GM12872 (cell line): ENCODE results near the gene TMCO4.

Experiments used
- TF ChIP-seq, protein P1 (sequence below): IDR thresholded peaks from 3 replicates; pipeline ENCODE4 v1.5.1; 2011; ENCODE audit warnings: low read depth, mild to moderate bottlenecking, low read length, moderate library complexity; ENCODE audit not compliant: insufficient read depth

Gene TMCO4

DNA sequence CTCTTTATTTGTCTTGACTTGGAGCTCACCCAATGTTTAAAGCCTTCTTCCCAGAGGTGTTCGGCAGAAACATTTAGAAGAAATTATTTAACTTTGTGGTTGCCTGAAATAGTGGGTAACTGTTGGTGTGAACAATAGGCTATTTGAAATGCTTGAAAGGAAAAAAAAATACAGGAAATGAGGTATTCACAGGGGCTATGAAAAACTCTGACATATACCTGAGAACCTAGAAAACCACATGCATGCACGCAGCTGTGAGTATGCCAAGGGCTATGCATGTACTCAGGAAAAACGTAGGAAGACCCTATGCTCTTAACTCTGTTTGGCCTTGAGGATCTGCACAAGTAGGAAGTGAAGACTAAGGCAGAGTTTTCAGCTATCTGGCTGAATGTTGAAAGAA, 31.7 kb upstream of the TMCO4 start:
- TF ChIP-seq, protein P1, sequence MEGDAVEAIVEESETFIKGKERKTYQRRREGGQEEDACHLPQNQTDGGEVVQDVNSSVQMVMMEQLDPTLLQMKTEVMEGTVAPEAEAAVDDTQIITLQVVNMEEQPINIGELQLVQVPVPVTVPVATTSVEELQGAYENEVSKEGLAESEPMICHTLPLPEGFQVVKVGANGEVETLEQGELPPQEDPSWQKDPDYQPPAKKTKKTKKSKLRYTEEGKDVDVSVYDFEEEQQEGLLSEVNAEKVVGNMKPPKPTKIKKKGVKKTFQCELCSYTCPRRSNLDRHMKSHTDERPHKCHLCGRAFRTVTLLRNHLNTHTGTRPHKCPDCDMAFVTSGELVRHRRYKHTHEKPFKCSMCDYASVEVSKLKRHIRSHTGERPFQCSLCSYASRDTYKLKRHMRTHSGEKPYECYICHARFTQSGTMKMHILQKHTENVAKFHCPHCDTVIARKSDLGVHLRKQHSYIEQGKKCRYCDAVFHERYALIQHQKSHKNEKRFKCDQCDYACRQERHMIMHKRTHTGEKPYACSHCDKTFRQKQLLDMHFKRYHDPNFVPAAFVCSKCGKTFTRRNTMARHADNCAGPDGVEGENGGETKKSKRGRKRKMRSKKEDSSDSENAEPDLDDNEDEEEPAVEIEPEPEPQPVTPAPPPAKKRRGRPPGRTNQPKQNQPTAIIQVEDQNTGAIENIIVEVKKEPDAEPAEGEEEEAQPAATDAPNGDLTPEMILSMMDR: no peak

DNA sequence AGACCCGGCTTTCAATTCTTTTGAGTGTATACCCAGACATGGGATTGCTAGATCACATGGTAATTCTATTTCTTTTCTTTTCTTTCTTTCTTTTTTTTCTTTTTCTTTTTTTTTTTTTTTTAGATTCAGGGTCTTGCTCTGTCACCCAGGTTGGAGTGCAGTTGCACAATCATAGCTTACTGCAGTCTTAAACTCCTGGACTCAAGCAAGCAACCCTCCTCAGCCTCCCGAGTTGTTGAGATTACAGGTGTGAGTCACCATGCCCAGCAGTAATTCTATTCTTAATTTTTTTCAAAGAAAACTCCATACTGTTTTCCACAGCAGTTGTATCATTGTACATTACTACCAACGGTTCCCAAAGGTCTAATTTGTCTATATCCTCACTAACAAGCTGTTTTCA, 28.8 kb upstream of the TMCO4 start:
- TF ChIP-seq, protein P1: no peak

DNA sequence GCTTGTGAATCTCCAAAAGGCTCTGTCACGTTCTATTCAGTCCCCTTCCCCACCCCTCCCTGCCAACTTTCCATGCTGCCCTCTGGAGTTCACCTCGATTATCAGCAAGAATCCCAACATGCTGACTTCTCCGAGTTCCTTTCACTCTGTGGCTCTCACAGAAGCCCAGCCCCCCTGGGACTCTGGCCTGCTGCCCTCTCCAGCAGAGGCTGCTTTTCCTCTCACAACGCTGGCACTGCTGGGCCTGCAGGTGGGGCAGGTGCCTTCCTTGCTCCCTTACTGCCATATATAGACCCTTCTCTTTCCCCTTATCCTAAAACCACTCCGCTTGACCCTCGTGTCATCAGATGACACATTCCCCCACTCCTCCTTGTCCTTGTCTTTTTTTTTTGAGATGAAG, 25.6 kb upstream of the TMCO4 start:
- TF ChIP-seq, protein P1: no peak

DNA sequence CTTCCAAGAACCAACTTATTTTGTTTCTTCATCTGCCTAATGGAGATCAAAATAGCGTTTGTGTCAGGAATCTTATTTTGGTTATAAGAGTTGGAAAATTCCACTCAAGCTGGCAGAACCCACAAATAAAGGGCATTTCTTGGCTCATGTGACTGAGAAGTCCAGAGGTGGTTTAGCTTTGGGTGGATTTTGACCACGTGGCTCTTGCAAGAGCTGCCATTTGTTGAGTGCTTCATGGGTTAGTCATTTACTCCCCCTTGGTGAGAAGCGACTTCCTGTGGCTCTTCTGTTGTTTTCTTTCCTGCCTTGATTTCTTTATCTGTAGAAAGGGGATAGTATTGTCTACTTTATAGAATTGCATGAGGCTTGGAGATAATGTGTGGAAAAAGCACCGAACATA, 24.8 kb upstream of the TMCO4 start:
- TF ChIP-seq, protein P1: no peak

DNA sequence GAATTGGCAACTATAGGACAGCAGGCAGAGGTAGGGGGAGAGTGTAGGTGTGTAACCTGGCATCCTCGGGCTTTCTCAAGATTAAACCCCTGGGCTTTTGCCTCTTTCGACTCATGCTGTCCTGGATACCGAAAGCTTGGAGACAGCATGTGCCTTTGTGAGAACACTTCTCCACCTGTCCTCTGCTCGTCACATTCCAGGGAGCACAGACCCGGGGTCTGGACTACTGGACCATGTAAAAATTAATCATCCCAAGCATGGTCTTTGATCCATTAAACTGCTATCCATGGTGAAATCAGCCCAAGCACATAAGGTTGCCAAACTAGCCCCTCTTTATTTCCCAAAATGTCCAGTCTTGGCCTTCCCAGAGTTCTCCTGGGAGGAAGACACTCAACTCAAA, 24.3 kb upstream of the TMCO4 start:
- TF ChIP-seq, protein P1: no peak

DNA sequence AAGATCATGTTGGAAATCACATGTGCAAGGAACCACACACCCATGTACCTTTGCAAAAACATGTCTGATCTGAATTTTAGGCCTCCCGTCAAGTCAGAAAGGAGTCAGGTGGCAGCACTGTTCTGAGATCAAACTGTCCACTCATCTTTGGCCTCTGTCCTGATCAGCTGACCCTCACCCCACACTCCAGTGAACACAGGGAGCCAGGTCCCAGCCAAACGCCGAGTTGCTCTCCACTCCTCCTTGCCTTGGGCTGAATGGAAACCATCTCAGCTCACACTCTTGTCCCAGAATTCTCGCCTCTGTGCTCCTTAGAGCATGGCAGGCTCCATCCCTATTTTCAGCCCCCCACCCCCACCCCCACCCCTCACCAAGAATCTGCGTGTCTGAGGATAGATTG, 20.0 kb upstream of the TMCO4 start:
- TF ChIP-seq, protein P1: no peak

DNA sequence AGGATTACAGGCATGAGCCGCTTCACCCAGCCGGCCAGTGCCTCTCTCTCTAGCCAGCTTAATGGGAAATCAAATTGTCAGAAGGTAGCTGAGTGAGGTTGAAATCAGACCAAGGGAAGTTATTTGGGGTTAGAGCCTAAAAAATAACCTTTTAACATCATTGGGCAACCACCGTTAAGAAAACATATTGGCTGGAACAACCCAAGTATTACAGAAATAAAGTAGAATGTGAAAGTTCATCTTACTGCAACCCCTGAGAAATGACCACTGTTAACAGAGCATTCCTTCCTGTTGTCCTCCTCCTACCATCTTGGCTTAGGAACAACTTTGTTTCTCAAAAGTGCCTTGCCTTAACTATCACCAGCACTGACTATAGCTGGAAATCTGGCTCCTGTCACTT, 18.6 kb upstream of the TMCO4 start:
- TF ChIP-seq, protein P1: no peak

DNA sequence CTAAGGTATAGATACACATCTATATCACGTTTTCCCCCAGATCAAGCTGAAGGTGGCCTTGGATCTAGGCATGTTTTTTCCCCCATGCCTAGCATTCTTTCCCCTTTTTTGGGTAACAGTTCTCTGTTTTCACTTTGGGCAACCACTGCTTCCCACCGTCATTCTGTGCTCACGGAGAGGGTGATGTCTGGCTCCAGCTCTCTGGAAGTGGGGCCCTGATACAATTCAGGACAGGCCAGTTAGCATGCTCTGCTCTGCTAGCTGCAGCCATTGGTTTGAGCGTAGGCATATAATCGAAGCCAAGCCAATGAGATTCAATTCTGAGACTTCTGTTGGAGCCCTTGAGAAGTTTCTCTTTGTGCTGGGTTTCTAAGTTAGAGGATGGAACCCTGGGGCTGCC, 17.4 kb upstream of the TMCO4 start:
- TF ChIP-seq, protein P1: no peak
